GM19395 (cell line): ENCODE results near the gene LRBA.
"Not testable (repeated sequence)": the region's sequence is repeated elsewhere in the genome, so short reads cannot be mapped to it uniquely, and the experiment has no call there.

ENCODE experiments used
- ATAC-seq: cut with Tn5 transposase; IDR thresholded peaks from one replicate; pipeline ENCODE4 v1.9.1; 2021; ENCODE audit warnings: mild to moderate bottlenecking, moderate library complexity; ENCODE audit not compliant: unreplicated experiment

LRBA gene

GRCh38 chr4:150949342-150949741, 65.7 kb downstream of the LRBA start:
- no peak for ATAC-seq

- ATAC-seq = no peak
Measured at GRCh38 chr4:150948710-150949109, 66.4 kb downstream of the LRBA start.

- no peak for ATAC-seq
Measured at GRCh38 chr4:150948074-150948473, 67.0 kb downstream of the LRBA start.

GRCh38 chr4:150944660-150945059, 70.4 kb downstream of the LRBA start:
- no peak for ATAC-seq

- ATAC-seq = no peak
Measured at GRCh38 chr4:150943818-150944217, 71.3 kb downstream of the LRBA start.

- ATAC-seq = no peak
Measured at GRCh38 chr4:150943126-150943525, 72.0 kb downstream of the LRBA start.

- ATAC-seq = no peak
Measured at GRCh38 chr4:150942539-150942938, 72.5 kb downstream of the LRBA start.

GRCh38 chr4:150940123-150940522, 75.0 kb downstream of the LRBA start:
- ATAC-seq = no peak

GRCh38 chr4:150939530-150939929, 75.6 kb downstream of the LRBA start:
- no peak for ATAC-seq

GRCh38 chr4:150938873-150939499, 76.1 kb downstream of the LRBA start:
- no peak for ATAC-seq

GRCh38 chr4:150938417-150938816, 76.7 kb downstream of the LRBA start:
- no peak for ATAC-seq

GRCh38 chr4:150934022-150934421, 81.1 kb downstream of the LRBA start:
- no peak for ATAC-seq

- ATAC-seq = no peak
Measured at GRCh38 chr4:150931796-150932195, 83.3 kb downstream of the LRBA start.

- no peak for ATAC-seq
Measured at GRCh38 chr4:150931005-150931404, 84.1 kb downstream of the LRBA start.

- ATAC-seq = no peak
Measured at GRCh38 chr4:150923945-150924344, 91.1 kb downstream of the LRBA start.

GRCh38 chr4:150921486-150921885, 93.6 kb downstream of the LRBA start:
- not testable (repeated sequence) for ATAC-seq

GRCh38 chr4:150918562-150918961, 96.5 kb downstream of the LRBA start:
- ATAC-seq = not testable (repeated sequence)

- no peak for ATAC-seq
Measured at GRCh38 chr4:150911326-150911725, 103.8 kb downstream of the LRBA start.

- ATAC-seq = no peak
Measured at GRCh38 chr4:150909116-150909515, 106.0 kb downstream of the LRBA start.

GRCh38 chr4:150906987-150907633, 108.0 kb downstream of the LRBA start:
- ATAC-seq = no peak

- ATAC-seq = no peak
Measured at GRCh38 chr4:150904671-150905070, 110.4 kb downstream of the LRBA start.

- no peak for ATAC-seq
Measured at GRCh38 chr4:150903603-150904002, 111.5 kb downstream of the LRBA start.

- no peak for ATAC-seq
Measured at GRCh38 chr4:150896497-150896896, 118.6 kb downstream of the LRBA start.
